HG03039 (cell line): Measurements from ENCODE around the gene TNNT2.

Experiments
- ATAC-seq: cut with Tn5 transposase; IDR thresholded peaks from one replicate; pipeline ENCODE4 v1.9.1; 2021; ENCODE audit warnings: mild to moderate bottlenecking, moderate library complexity; ENCODE audit not compliant: unreplicated experiment

The TNNT2 gene

GRCh38 chr1:201377611-201378092 is at the start of gene TNNT2:
TSS of gene TNNT2 (minus strand) at chr1:201377680. CDS start at chr1:201373254, 4,426 bp downstream.
- no peak for ATAC-seq

GRCh38 chr1:201426479-201427310 is 49.2 kb upstream of the TNNT2 start:
- ATAC-seq = no peak

GRCh38 chr1:201424146-201424545 is 46.7 kb upstream of the TNNT2 start:
- ATAC-seq = no peak

DNA sequence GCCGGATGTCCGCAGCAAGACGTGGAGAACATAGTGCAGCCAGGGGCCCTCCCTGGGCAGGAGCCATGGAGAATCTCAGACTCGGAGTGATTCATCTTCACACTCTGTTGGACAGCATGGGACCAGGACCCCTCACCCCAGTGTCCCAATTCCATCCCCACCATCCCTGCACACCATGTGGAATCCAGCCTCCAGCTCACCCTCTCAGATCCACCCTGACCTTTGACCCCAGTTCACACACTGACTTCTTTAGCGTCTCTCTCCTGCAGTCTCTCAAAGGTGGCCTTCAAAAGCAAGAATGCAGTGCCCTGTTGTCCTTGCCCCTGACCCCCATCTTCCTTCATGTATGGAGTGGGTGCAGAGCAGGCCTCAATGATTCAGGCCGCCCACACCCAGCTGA is 46.2 kb upstream of the TNNT2 start:
- no peak for ATAC-seq

DNA sequence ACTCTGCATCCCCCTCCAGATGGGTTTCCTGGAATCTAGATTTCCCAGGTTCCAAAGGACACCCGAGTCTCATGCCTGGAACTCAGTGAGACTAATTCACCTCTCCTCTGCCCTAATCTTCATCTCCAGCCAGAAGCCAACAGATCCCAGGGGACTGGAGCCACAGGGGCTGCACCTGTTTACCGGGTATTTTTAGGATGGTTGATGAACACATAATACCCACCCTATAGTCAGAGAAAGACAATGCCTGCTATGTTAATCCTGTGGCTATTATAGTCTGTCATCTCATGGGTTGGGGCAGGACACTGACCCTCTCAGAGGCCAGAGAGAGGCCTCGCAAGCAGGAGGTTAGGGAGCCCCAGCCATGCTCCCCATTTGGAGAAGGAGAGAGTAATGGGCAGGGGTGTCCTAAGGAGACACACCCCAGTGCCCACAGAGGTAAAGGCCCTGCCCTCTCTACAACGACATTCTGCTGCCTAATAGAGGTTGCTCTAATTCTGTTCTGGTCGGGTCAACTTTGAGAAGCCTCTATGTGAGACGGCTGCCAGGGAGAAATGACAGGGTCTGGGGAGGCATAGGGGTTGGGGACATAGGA is 45.1 kb upstream of the TNNT2 start:
- no peak for ATAC-seq

DNA sequence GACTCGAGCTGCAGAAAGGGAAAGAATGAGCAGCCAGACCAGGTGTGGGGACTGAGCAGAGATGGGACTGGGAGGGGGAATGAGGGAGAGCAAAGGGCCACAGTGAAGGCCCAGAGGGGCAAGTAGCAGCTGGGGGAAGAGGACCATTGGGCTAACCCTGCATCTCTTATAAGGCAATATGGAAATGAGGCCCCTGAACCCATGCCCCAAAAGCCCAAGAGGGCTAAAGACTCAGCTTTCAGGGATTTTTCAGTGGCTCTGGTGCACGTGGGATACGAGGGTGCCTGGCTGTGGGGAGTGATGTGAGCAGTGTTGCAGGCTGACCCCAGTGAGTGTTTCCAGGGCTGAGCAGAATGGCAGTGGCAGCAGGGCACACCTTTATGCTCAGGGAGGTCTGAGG is 44.5 kb upstream of the TNNT2 start:
- no peak for ATAC-seq

DNA sequence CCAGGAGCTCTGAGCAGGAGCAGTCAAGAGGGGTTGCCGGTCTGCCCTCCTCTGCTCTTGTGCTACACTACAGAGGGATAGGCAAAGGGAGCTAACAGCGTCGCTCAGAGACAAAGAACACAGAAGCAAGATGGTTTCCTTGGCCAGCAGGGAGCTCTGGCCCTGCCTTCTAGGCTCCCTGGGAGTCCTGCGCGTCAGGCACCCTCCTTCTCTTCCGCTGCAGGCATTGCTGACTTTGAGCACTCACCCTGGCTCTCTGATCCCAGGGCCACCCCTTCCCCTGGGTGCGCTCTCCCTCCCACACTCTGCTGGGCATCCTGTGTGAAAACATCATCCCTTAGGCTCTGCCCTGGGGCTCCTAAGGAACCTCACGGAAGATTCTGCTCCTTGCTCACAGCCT is 43.6 kb upstream of the TNNT2 start:
- no peak for ATAC-seq

GRCh38 chr1:201420608-201421002 is 43.1 kb upstream of the TNNT2 start:
- no peak for ATAC-seq

GRCh38 chr1:201419746-201420607 is 42.5 kb upstream of the TNNT2 start:
- ATAC-seq = no peak

GRCh38 chr1:201419256-201419655 is 41.8 kb upstream of the TNNT2 start:
- no peak for ATAC-seq

DNA sequence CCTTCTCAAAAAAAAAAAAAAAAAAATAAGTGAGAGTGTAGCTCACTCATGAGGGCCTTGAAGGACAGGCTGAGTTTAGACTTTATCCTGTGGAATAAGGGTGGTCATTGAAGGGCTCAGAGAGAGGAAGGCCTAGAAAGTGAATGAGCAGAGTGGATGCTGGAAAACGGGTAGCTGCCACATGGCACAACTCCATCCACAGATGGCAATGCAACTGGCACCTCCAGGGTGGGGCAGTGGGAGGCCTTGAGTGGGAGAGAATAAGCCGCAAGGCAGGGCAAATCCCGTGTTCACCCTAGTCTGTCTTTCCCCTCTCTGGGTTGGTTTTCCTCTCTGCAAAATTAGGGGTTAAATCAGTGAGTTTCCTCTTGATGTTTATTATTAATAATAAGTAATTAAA is 41.0 kb upstream of the TNNT2 start:
- ATAC-seq = no peak

DNA sequence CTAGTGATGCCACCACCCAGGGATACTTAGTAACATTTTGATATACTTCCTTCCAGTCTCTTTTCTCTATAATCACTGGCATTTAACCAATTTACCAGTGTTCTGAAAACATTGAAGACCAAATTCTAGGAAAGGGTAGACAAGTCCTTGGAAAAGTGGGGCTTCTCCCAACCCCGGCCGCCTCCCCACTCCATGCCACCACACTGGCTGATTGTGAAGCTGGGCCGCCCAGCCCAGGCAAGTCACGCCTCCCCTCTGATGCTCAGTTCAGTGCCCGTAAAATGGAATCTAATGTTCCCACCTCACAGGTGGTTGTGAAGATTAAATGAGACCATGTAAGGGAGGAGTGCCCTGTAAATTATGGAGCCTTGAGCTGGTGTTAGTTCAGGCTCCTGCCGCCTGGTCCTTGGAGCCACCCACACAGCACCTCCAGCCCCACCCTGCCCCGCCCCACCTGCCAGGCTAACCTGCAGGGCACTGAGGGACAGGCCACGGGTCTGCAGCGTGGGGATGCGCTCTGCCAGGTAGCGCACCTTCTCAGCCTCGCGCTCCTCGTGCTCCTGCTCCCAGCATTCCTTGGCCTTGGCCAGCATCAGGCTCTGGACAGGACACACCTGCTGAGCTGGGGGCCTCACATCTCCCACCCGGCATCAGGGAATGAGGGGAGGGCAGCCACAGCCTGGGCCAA is 36.7 kb upstream of the TNNT2 start:
- ATAC-seq = no peak

DNA sequence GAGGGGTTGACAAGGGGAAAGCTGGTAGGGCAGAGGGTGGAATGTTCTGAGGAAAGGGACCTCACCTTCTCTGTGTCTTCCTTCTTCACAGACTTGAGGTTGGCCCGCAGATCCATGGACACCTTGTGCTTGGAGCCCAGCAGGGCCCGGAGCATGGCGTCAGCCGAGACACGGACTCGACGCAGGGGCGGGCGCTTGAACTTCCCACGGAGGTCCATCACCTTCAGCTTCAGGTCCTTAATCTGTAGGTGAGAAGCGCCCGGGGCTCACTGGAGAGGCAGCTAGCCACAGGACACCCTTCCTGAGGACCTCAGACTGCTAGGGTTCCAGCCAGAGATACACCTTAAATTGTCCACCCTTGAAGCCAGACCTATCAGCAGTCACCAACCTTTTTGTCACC is 33.8 kb upstream of the TNNT2 start:
- no peak for ATAC-seq

DNA sequence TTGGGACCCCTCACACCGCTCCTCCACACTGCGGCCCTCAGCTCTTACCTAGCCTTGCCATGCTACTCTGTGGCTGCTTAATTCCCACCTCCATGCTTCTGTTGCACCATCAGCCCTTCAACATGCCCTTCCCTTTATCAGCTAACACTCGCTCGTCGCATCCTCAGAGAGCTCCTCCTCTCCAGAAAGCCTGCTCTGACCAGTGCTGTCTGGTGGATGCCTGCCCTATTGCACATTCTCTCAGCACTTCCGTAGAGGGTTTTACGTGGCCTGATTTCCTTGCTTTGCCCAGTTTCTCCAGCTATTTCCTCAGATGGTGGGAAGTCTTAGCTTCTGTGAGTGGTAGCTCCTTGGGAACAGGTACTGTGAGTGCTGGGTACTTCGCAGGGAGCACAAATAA is 32.0 kb upstream of the TNNT2 start:
- no peak for ATAC-seq

GRCh38 chr1:201408834-201409200 is 31.3 kb upstream of the TNNT2 start:
- no peak for ATAC-seq

- ATAC-seq = no peak
Measured at GRCh38 chr1:201408176-201408833, 30.8 kb upstream of the TNNT2 start.

DNA sequence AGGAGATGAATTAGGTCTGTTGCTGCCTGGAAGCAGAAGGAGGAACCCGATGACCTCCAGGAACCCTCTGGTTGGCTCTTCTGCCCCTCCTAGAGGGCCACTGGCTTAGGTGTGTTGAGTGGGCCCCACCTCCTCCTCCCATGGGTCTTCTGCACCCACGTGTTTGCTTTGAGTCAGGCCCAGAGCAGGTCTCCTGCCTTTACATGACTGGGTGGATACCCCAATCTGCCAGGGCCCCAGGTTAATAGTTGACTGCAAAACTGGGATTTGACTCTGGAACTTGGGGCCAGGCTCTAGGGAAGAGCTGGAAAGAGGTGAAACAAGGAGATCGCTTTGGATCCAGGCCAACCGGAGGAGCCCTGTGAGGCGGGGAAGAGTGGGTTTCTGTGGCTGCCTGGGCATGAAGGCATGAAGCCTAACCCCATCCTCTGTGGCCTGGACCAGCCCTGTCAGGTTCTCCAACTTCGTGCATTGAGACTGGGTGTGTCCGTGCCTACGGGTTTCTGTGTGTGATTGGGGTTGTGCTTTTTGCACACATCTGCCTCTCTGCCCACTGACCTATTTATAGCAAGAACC is 29.4 kb upstream of the TNNT2 start:
- no peak for ATAC-seq

GRCh38 chr1:201405484-201405831 is 28.0 kb upstream of the TNNT2 start:
- no peak for ATAC-seq

- ATAC-seq = no peak
Measured at GRCh38 chr1:201404722-201405483, 27.4 kb upstream of the TNNT2 start.
